GM23248 (cell line): ENCODE results near the gene CCDC32.

ENCODE experiments used
- EZH2 ChIP-seq: fragments of 200-600 bp; sonication (generic); IDR thresholded peaks from 2 replicates; pipeline ENCODE4 v1.6.1; 2018; ENCODE audit warnings: antibody characterized with exemption, mild to moderate bottlenecking; ENCODE audit not compliant: insufficient read depth, poor library complexity, severe bottlenecking
- EZH2phosphoT487 ChIP-seq: fragments of 200-600 bp; sonication (generic); IDR thresholded peaks from 2 replicates; pipeline ENCODE4 v1.6.1; 2018; ENCODE audit warnings: antibody characterized with exemption, moderate library complexity, mild to moderate bottlenecking, low read depth; ENCODE audit not compliant: insufficient read depth

DNA sequence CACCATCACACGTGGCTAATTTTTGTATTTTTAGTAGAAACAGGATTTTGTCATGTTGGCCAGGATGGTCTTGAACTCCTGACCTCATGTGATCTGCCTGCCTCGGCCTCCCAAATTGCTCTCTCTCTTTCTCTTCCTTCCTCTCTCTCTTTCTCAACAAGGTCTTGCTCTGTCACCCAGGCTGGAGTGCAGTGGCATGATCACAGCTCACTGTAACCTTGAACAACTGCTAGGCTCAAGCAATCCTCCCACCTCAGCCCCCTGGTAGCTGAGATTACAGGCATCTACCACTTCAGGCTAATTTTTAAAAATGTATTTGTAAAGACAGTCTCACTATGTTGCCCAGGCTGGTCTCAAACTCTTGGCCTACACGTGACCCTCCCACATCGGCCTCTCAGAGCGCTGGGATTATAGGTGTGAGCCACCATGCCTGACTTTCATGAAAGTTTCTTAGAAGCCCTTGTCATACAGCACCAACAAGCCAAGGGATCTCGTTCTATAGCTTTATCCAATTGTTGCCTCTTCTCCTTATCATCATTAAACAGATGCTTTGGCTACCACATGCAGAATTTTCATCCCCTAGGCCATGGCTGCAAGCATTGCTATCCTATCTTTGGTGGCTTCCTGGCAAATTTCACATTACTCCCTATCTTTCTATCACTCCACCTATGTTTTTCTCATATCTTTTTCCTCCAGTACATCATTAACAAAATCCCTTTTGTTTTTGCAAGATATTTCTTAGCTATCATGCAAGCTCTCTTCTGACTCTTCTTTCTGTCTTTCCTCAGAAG is 5.7 kb downstream of the CCDC32 start:
- no peak for TF ChIP-seq EZH2
- TF ChIP-seq EZH2phosphoT487 = no peak
